Right lobe of liver (tissue), 4 donors: ENCODE data around the gene RNASEH2B.

Experiments used
- POLR2A ChIP-seq: fragments of 450-650 bp; IDR thresholded peaks from one replicate; pipeline ENCODE4 v1.6.1; 2017; ENCODE audit warnings: antibody characterized with exemption, mild to moderate bottlenecking
- TF ChIP-seq, protein P1 (sequence below), 4 donors: fragments of 200-600 bp in 3 of 4; fragments of 450-650 bp in 1 of 4; IDR thresholded peaks; one replicate each; pipeline versions ENCODE4 v1.5.1 to v1.8.0; 2016 to 2022; ENCODE audit warnings: antibody characterized with exemption in 4 of 4, mild to moderate bottlenecking in 2 of 4
- donor health status: DM: no; HTN: no; CAD: no.
- donor health status: DM: no; HTN: no; CAD: no.
- donor health status: DM: no; HTN: yes; CAD: no.

DNA sequence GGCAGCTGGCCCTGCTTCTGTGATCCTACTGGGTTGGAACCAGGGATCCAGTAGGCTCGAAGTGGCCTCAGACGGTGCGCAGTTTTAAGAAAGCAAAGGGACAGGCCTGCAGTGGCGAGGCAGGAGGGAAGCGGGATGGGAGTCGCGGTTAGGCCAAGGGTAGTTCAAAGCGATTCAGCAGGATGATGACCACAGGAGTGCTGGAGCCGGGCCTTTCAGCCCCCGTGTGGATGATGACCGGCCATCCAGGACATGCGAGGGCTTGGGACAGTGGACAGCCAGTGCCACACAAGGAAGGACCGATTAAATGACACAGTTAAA, 854 bp downstream of the RNASEH2B start:
- TF ChIP-seq POLR2A: no peak
- TF ChIP-seq, protein P1, sequence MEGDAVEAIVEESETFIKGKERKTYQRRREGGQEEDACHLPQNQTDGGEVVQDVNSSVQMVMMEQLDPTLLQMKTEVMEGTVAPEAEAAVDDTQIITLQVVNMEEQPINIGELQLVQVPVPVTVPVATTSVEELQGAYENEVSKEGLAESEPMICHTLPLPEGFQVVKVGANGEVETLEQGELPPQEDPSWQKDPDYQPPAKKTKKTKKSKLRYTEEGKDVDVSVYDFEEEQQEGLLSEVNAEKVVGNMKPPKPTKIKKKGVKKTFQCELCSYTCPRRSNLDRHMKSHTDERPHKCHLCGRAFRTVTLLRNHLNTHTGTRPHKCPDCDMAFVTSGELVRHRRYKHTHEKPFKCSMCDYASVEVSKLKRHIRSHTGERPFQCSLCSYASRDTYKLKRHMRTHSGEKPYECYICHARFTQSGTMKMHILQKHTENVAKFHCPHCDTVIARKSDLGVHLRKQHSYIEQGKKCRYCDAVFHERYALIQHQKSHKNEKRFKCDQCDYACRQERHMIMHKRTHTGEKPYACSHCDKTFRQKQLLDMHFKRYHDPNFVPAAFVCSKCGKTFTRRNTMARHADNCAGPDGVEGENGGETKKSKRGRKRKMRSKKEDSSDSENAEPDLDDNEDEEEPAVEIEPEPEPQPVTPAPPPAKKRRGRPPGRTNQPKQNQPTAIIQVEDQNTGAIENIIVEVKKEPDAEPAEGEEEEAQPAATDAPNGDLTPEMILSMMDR (IDR thresholded peaks at IDR 0.05): no peak
